ENCODE results near the gene NPAS2. TPM values are rescaled to one million over a fixed set of nuclear protein-coding genes. Genes with fewer than 3 reads are reported as not detected.

Gene NPAS2
- total and polyA plus RNA-seq, 2 donors (not counting 3 experiments of a cell fraction or from before 2014, with no cell fraction given): 29.0 to 53.9 TPM

DNA sequence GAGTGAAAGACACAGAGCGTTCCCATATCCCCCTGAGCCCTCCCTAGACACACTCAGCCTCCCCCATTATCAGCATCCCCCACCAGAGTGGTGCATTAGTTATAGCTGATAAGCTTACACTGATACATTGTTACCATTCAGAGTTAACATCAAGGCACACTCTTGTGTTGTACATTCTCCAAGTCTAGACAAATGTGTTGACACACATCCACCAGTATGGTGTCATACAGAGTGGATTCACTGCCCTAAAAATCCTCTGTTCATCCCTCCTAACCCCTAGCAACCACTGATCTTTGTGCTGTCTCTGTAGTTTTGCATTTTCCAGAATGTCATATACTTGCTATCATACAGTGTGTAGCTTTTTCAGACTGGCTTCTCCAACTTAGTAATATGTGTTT, 104.2 kb downstream of the NPAS2 start:
- H3K4me1 ChIP-seq (ENCODE audit: control insufficient read depth, extremely low read depth, insufficient read depth, low read length): peaks cover 28% of the 10 kb centered on the region
- no peaks in the 10 kb centered on the region for H4K20me1 ChIP-seq (replicated peaks; ENCODE audit: control insufficient read depth, extremely low read depth, insufficient read depth, low read length)
- no peaks in the 10 kb centered on the region for H3K9me1 ChIP-seq (replicated peaks; ENCODE audit: control insufficient read depth, extremely low read depth, insufficient read depth, low read length)
- H3K27ac ChIP-seq (ENCODE audit: insufficient read depth, low read depth, low read length): peak overlapping the region; percentile 96
- intact Hi-C loops (cut with micrococcal nuclease) (loop anchor here (1.0 to 2.0 kb wide), 4 partner anchors 21 to 103 kb away; no protein-coding TSS in a partner anchor), dilution Hi-C loops (cut with MboI; ENCODE audit: extremely low pct_ligation_motif_present, low sequenced_read_pairs) (no loop called here)
- BruUV-seq (replicated peaks): no TSS peak
- POLR2A ChIA-PET: interaction anchor here (1.2 to 1.4 kb wide), 4 partner anchors 18 to 105 kb away, joined by 3 to 10 read pairs (median 4); partner anchors contain the start of gene RPL31
- FAIRE-seq (peak; percentile 50), DNase-seq (ENCODE audit: low read depth, low spot score) (no peak)
- no peak for TF ChIP-seq POLR2AphosphoS5 (IDR thresholded peaks at IDR 0.05; ENCODE audit: insufficient read depth, low read depth, low read length)
- TF ChIP-seq GATA2 (IDR thresholded peaks at IDR 0.05; ENCODE audit: insufficient read depth, insufficient read length, low read depth, low read length): peak; percentile 17
- H3K4me2 ChIP-seq (ENCODE audit: insufficient read depth, low read length): peak overlapping the region; percentile 83
- CTCF ChIA-PET: interaction anchor here (0.6 to 2.2 kb wide), 14 partner anchors 9 to 314 kb away, joined by 3 to 28 read pairs (median 5); no protein-coding TSS in a partner anchor
- no peak overlapping the region for H2AFZ ChIP-seq (ENCODE audit: low read depth, low read length)
- peak overlapping the region; percentile 88 for H3K9ac ChIP-seq (replicated peaks; ENCODE audit: extremely low read depth, insufficient read depth, low read length)
- peak overlapping the region in 1 of 3 experiments; percentile 29 for H3K4me3 ChIP-seq (replicated peaks in 1 of 3; ENCODE audit: insufficient read depth in 1 of 3, low read depth in 1 of 3, low read length in 3 of 3)
- H3K9me3 ChIP-seq (replicated peaks; ENCODE audit: control insufficient read depth, insufficient read depth, low read length): no peaks in the 10 kb centered on the region
- H3K36me3 ChIP-seq (ENCODE audit: control insufficient read depth in 2 of 2, extremely low read depth in 1 of 2, insufficient read depth in 2 of 2, low read length in 2 of 2): peaks cover 0 to 8% of the 10 kb centered on the region in 2 experiments
- H3K27me3 ChIP-seq (ENCODE audit: control insufficient read depth in 2 of 2, insufficient read depth in 2 of 2, low read length in 2 of 2): no peaks in the 10 kb centered on the region
- no peaks in the 10 kb centered on the region for H3K79me2 ChIP-seq (ENCODE audit: control insufficient read depth, insufficient read depth, low read length)

- BruUV-seq (replicated peaks): TSS peak; percentile 93
- dilution Hi-C loops (cut with MboI; ENCODE audit: extremely low pct_ligation_motif_present, low sequenced_read_pairs) (no loop called here), intact Hi-C loops (cut with micrococcal nuclease) (loop anchor here (1.0 to 2.0 kb wide), 4 partner anchors 21 to 103 kb away; no protein-coding TSS in a partner anchor)
- DNase-seq (ENCODE audit: low read depth, low spot score): peak; percentile 99
- ChIA-PET CTCF (interaction anchor here (0.6 to 2.2 kb wide), 18 partner anchors 10 to 315 kb away, joined by 3 to 28 read pairs (median 5); no protein-coding TSS in a partner anchor), POLR2A (interaction anchor here (0.7 to 1.4 kb wide), 5 partner anchors 19 to 106 kb away, joined by 3 to 10 read pairs (median 4); partner anchors contain the start of gene RPL31)
- peaks cover 0 to 9% of the 10 kb centered on the region in 2 experiments for H3K36me3 ChIP-seq (ENCODE audit: control insufficient read depth in 2 of 2, extremely low read depth in 1 of 2, insufficient read depth in 2 of 2, low read length in 2 of 2)
- peaks cover 28% of the 10 kb centered on the region for H3K4me1 ChIP-seq (ENCODE audit: control insufficient read depth, extremely low read depth, insufficient read depth, low read length)
- no peaks in the 10 kb centered on the region for H3K9me1 ChIP-seq (replicated peaks; ENCODE audit: control insufficient read depth, extremely low read depth, insufficient read depth, low read length)
- peak; percentile 86 for TF ChIP-seq POLR2AphosphoS5 (IDR thresholded peaks at IDR 0.05; ENCODE audit: insufficient read depth, low read depth, low read length)
- no peak for TF ChIP-seq MYC (IDR thresholded peaks at IDR 0.05; ENCODE audit: low read depth, low read length)
- TF ChIP-seq EZH2 (IDR thresholded peaks at IDR 0.05; ENCODE audit: borderline replicate concordance, low read depth, low read length, severe bottlenecking): no peak
- peak; percentile 61 for TF ChIP-seq JUN (IDR thresholded peaks at IDR 0.05; ENCODE audit: borderline replicate concordance, insufficient read depth, insufficient read length, low read depth)
- TF ChIP-seq POLR2A (IDR thresholded peaks at IDR 0.05; ENCODE audit: low read depth, low read length): peak; percentile 7
- no peak for TF ChIP-seq CTCF (IDR thresholded peaks at IDR 0.05; ENCODE audit: extremely low read depth in 1 of 2, insufficient read depth in 1 of 2, low read depth in 1 of 2, low read length in 2 of 2)
- TF ChIP-seq MAX (IDR thresholded peaks at IDR 0.05; ENCODE audit: insufficient read depth, insufficient read length): peak; percentile 70
- peak; percentile 79 for TF ChIP-seq FOS (IDR thresholded peaks at IDR 0.05; ENCODE audit: borderline replicate concordance, insufficient read depth, low read length)
- peak; percentile 89 for TF ChIP-seq GATA2 (IDR thresholded peaks at IDR 0.05; ENCODE audit: insufficient read depth, insufficient read length, low read depth, low read length)
- H2AFZ ChIP-seq (ENCODE audit: low read depth, low read length): peak overlapping the region; percentile 53
- peak overlapping the region in 2 of 3 experiments; percentile 11 to 29 for H3K4me3 ChIP-seq (replicated peaks in 1 of 3; ENCODE audit: insufficient read depth in 1 of 3, low read depth in 1 of 3, low read length in 3 of 3)
- peak overlapping the region; percentile 83 for H3K4me2 ChIP-seq (ENCODE audit: insufficient read depth, low read length)
- no peaks in the 10 kb centered on the region for H3K9me3 ChIP-seq (replicated peaks; ENCODE audit: control insufficient read depth, insufficient read depth, low read length)
- no peaks in the 10 kb centered on the region for H3K79me2 ChIP-seq (ENCODE audit: control insufficient read depth, insufficient read depth, low read length)
- H3K27ac ChIP-seq (ENCODE audit: insufficient read depth, low read depth, low read length): peak overlapping the region; percentile 96
- no peaks in the 10 kb centered on the region for H3K27me3 ChIP-seq (ENCODE audit: control insufficient read depth in 2 of 2, insufficient read depth in 2 of 2, low read length in 2 of 2)
- peak overlapping the region; percentile 88 for H3K9ac ChIP-seq (replicated peaks; ENCODE audit: extremely low read depth, insufficient read depth, low read length)
- peak; percentile 95 for FAIRE-seq
- no peaks in the 10 kb centered on the region for H4K20me1 ChIP-seq (replicated peaks; ENCODE audit: control insufficient read depth, extremely low read depth, insufficient read depth, low read length)
These were observed 104.8 kb downstream of the NPAS2 start for GRCh38 chr2:100924520-100925451.
